Stimulated activated CD8-positive, alpha-beta memory T cell treated with anti-CD3 and anti-CD28 coated beads, Interleukin-4, amount 100 ng/mL, for 4 hours (primary cell): ENCODE data around the gene DNM3.

Experiments used
- DNase-seq, 2 donors: peaks; one replicate each; pipeline ENCODE4 v3.0.0-alpha.2; 2020; ENCODE audit warnings: low read depth in 2 of 2, low spot score in 1 of 2

The DNM3 gene

DNA sequence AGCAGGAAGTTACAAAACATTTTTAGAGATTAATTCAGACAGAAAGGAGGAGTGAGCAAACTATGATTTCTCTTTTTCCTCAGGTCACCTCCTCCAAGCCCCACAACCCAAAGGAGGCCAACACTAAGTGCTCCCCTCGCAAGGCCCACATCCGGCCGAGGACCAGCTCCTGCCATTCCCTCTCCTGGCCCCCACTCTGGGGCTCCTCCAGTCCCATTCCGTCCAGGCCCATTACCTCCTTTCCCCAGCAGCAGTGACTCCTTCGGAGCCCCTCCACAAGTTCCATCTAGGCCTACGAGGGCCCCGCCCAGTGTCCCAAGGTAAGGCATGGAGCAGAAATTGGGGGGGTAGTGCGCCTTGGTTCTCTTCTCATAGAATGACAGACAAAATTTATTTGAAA lies 547.2 kb downstream of the DNM3 start:
- no peak for DNase-seq

DNA sequence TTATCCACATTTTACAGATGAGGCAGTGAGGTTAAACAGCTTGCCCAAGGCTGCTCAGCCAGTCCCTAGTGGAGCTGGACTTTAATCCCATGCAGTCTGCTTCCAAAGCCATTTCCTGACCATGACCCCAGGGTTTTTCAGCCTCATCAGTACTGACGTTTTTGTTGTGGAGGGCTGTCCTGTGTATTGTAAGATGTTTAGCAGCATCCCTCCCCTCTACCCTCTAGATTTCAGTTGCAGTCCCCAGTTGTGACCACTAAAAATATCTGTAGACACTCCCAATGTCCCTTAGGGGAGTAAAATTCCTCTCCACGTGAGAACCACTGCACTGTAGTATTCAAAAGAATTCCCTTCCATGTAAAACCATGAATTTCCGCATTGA lies 549.0 kb downstream of the DNM3 start:
- no peak for DNase-seq

GRCh38 chr1:172390683-172391551 lies 549.6 kb downstream of the DNM3 start:
- DNase-seq: no peak

DNA sequence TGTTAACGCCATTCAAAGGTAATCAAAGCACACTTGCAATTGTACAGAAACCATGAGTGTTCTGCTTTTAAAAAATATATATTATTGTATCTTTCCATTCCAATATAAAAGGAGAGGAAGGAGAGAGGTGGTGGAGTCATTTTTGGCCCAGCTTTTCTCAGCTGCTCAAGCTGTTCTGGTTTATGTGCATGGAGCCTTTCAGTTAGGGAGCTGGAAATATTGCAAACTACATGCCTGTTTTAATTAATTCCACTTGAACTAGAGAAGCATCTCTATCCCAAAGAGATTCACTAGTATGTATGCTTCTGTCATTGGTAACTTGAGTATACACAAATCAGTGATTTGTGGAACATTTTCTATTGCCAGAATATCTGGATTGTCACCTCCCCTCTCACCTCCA lies 550.7 kb downstream of the DNM3 start:
- DNase-seq: no peak

DNA sequence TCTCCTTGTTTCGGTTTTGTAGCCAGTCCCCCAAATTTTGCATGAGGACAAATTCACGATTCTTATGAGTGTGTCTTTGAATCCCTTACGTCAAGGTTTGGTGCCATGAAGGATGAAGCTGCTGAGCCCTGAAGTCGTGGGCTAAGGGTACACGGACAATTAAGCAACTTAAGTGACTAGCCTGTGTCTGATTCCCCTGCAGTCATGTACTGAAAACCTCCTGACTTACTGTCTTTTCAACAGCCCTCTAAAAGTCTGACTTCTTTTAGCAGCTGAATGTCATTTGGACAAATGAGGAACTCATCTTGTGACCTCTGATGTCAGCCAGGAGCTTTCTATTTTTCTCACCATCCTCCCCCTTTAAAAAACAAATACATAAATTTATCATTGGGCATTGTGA lies 552.1 kb downstream of the DNM3 start:
- DNase-seq: no peak

DNA sequence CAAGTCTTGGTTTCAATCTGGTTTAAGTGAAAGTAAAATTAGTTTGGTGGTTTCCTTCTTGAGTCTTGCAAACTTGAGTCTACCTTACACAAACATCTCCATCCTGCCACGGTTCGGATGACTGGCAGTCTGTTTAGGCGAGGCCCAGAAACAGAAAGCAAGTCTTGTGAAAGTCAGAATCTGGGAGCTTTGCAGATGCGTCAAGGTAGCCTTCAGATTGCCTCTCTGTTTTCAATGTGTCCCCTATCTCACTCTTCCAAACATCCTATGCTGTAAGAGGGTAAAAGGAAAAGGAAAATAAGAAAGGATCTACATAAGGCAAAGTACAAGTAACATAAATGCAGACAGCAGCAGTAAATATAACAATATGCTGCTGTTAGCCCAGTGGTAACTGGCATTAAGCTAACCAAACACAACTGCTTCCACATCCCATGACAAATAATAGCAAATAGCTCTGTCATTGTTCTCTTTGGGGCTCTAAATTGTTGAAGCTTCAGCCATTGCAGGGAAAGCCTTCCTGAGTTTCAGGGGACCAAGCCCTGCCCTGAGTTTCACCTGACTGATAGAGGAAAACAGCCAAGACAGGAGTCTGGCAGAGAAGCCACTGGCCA lies 552.9 kb downstream of the DNM3 start:
- DNase-seq: peak; percentile 31 to 43

DNA sequence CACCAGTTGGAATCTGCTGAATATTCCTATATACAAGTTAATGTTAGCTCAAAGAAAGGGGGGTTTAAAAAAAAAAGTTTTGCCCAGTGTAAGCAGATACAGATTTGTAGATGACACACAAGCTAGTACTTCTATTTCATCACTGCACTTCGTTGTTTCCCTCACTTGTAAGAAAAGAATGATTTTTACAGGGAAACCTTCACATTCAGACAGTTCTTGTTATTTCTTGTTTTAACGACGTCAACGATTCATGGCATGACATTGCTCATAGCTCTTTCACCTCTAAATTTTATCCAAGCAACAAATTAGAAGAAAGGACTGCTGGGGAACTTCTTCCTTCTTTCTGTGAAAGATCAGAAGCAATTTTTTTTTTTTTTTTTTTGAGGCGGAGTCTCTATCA lies 553.5 kb downstream of the DNM3 start:
- no peak for DNase-seq

DNA sequence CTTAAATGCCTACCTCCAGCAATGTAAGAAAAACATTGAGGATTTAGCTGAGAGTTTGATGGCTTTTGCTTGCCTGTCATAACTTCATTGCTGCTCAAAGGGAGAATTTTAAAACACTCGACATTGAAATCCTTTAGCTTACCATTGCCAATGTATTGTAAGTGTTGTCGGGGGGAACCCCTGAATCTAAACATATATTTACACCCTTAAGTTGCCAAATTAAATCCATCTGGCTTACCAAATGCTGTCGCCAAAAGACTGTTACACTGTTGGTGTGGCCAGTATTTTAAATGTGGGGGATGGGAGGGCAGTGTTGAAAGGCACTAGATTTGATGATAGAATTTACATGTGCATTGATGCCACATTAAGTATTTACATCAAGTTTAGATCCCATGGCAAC lies 554.3 kb downstream of the DNM3 start:
- no peak for DNase-seq

- no peak for DNase-seq
Observed at GRCh38 chr1:172397221-172397620, 555.9 kb downstream of the DNM3 start.

DNA sequence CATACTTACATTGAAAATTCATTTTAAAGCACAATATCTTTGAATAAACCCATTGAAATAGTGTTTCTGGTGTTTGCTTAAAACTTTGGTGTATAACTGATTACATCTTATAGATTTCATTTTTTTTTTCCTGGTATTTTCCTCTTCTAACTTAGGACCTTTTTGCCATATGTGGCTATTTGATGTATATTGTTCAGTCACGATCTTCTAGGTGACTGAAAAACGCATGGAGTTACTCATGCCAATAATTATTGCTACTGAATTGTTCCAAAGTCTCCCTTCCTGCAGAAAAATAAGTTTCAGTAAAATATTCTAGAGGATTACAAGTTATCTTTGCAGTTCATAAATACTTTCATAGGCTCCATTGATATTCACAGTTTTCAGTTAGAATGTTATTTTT lies 556.3 kb downstream of the DNM3 start:
- DNase-seq: no peak

DNA sequence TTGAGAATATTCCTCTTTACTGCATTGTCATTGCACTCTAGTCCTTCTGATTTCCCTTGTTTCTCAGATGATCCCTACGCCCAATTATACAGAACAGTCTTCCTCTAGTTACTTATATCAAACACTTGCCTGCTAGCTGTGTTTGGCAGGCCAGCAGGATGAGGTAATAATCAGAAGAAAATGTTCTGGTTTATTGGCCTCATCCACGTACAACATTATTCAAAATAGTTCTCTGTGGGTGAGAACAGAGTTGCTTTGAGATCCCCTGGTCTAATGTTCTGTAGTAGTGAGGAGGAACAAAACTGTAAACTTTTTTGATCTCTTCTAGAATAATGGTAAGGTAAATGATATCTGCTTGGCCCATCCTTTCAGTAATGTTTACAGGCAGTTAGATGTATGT lies 556.9 kb downstream of the DNM3 start:
- DNase-seq: no peak

DNA sequence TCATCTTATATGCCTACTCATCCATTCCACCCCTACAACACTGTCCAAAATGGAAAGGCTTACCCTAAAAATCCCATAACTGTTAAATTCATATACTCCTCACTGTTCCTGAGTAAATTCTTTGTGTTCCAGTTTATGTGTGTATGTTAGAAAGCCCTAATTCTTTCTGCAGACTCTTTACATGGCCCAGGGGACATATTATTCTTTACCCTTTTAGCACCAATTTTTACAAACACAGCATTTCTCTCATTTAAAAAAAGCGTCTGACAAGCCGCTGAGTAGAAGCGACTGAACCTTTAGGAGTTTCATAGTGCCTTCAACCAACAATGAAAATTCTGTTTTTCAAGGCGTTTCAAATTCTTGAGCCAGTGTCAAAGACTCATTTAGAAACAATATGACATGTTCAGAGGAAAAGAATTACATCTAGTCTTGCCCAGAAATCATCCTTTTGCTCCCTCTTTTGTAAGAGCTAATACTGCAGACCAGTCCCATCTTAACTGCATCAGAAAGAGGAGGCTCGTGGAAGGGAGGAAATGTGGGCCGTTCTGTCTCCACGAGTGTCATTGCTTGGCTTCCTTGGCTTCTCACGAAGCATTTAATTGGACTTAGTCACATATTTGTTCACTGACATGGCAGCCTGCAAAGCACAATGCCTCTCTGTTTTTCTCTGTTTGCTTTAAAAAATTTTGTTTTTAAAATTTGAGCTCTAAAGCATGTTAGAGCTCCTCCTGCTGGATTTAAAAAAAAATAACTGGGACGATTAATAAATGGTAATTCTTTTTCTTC lies 557.9 kb downstream of the DNM3 start:
- no peak for DNase-seq

DNA sequence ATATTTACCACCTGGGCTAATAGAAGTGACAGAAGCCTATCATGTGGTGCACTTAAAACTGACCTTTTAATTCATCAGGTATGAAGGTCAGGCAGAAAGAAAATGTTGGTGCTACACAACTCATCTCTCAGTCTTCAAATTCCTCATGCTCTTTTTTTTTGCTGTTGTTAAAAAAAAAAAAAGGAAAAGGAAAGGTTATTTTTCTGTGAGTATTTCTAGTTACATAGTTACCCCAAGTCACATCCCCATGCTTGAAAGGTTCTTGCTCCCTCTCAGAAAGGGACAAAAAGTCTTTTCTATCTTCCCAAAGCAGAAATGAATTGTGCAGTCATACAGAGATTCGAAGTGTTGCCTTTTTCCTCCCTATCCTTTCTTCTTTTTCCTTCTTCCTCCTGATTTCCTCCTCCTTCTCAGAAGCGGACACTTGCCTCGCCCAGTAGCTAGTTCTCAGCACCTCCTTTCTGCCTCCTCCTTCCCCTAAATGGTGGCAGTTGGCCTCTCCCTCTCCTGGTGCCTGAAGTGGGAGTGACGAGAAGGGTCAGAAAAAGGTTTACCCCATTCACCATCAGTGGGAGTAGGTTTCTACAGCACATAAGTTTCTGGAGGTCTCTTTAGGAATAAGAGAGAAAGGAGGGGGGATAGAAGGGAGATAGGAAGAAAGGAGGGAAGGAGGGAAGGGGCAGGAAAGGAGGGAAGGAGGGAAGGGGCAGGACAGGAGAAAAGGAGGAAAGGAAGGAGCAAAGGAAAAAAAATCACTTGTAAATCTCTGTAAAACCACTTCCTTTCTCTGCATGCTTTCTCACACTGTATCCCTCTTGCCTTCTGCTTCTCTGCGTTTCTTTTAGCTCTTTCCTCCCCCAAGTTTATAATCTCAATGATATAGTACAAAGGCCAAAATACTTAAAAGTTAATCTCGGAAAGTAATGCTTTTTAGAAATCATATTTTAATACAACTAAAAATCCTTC lies 558.7 kb downstream of the DNM3 start:
- no peak for DNase-seq

GRCh38 chr1:172400722-172401105 lies 559.4 kb downstream of the DNM3 start:
- no peak for DNase-seq

- no peak for DNase-seq
Observed at GRCh38 chr1:172401477-172401876, 560.2 kb downstream of the DNM3 start.

GRCh38 chr1:172401892-172402291 lies 560.6 kb downstream of the DNM3 start:
- no peak for DNase-seq

DNA sequence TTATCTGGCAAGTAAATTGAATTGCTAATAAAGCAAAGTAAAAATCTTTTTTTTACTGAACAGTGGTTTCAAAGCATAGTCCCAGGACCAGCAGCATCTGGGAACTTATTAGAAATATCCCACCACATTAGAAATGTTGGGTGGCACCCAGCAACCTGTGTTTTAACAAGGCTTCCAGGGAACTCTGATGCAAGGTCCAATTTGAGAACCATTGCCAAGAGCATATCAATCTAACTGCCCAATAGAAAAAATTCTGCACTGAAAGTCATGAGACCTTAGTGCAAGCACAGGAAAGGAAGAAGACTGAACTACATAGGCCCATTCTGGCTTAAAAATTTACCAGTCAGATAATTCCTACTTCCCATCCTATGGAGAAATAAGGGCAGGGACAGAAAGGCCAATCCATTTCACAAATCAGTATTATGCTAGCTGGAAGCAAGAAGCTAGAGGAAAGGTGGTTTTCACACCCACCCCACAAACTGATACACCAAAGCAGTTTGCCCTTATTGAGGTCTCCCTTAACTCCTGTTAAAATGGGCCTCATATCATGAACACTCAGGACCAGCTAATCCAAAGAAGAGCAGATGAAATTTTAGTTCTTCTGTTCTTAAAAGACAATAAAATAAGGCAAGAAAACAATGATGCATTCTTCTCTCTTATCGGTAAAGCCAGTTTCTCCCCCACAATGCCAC lies 561.7 kb downstream of the DNM3 start:
- DNase-seq: no peak

DNA sequence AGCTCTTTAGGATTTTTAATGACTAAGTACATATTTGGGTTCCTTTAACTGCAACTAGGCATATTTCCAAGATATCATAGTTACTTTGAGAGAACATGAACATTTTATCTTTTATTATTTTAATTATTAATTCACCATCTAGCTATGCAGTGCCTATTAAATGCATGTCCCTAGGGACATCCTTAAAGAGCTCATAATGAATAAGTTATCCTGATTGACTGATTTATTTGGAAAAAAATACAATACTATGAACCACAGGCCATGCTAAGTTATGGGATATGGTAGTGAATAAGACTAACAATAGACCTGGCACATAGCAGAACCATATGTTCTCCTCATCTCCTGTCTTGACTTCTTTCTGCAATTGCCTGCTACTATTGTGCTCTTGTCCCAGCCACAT lies 562.8 kb downstream of the DNM3 start:
- no peak for DNase-seq

- DNase-seq: no peak
Observed at GRCh38 chr1:172405912-172406311, 564.6 kb downstream of the DNM3 start.

GRCh38 chr1:172406968-172407367 lies 565.7 kb downstream of the DNM3 start:
- no peak for DNase-seq
